Myocyte (in vitro differentiated cells): ENCODE measurements around the gene PLEKHJ1. TPM values are rescaled to one million over a fixed set of nuclear protein-coding genes. Genes with fewer than 3 reads are reported as not detected.
"Not testable (repeated sequence)": the region's sequence is repeated elsewhere in the genome, so short reads cannot be mapped to it uniquely, and the experiment has no call there.

Experiments used
- DNase-seq: peaks from one replicate; pipeline ENCODE4 v3.0.0-alpha.2; 2012; ENCODE audit warnings: low read depth
- total RNA-seq: library from RNA; depleted of rRNA; stranded (reverse); fragments of >200 nt; gene quantifications from 2 replicates; pipeline ENCODE4 v1.2.3, GENCODE V29; 2014

The PLEKHJ1 gene
- total RNA-seq, 1 donor from 2014 or later: 86.7 TPM

- DNase-seq: no peak
These were observed 34.5 kb downstream of the PLEKHJ1 start for GRCh38 chr19:2201473-2202148.

GRCh38 chr19:2200624-2201294 lies 35.4 kb downstream of the PLEKHJ1 start:
- DNase-seq: not testable (repeated sequence)

- DNase-seq: no peak
These were observed 36.1 kb downstream of the PLEKHJ1 start for GRCh38 chr19:2199861-2200623.

GRCh38 chr19:2199215-2199614 lies 36.9 kb downstream of the PLEKHJ1 start:
- no peak for DNase-seq

GRCh38 chr19:2198317-2198716 lies 37.8 kb downstream of the PLEKHJ1 start:
- no peak for DNase-seq

GRCh38 chr19:2197270-2197669 lies 38.9 kb downstream of the PLEKHJ1 start:
- DNase-seq: no peak

- no peak for DNase-seq
These were observed 40.2 kb downstream of the PLEKHJ1 start for GRCh38 chr19:2195914-2196313.

- no peak for DNase-seq
These were observed 40.8 kb downstream of the PLEKHJ1 start for GRCh38 chr19:2195361-2195760.

GRCh38 chr19:2194513-2195078 lies 41.5 kb downstream of the PLEKHJ1 start:
- DNase-seq: no peak

DNA sequence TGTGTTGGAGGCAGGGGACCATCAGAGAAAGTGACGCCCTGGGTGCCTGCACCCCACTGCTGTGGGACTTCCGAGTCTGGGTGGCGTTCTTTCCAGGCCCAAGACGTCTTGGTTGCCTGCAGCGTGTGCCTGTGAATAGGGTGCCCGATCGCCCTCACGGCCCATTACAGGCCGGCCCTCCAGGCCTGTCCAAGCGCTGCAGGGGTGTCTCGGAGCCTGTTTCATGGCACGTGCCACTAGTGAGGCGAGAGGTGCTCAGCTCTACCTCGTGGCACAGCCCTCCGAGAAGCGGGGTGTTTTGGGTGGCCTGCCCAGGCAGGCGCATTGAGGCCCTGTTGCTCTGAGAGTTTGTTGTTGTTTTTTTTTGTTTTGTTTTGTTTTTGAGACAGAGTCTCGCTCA lies 42.3 kb downstream of the PLEKHJ1 start:
- no peak for DNase-seq

GRCh38 chr19:2192862-2193261 lies 43.3 kb downstream of the PLEKHJ1 start:
- no peak for DNase-seq

DNA sequence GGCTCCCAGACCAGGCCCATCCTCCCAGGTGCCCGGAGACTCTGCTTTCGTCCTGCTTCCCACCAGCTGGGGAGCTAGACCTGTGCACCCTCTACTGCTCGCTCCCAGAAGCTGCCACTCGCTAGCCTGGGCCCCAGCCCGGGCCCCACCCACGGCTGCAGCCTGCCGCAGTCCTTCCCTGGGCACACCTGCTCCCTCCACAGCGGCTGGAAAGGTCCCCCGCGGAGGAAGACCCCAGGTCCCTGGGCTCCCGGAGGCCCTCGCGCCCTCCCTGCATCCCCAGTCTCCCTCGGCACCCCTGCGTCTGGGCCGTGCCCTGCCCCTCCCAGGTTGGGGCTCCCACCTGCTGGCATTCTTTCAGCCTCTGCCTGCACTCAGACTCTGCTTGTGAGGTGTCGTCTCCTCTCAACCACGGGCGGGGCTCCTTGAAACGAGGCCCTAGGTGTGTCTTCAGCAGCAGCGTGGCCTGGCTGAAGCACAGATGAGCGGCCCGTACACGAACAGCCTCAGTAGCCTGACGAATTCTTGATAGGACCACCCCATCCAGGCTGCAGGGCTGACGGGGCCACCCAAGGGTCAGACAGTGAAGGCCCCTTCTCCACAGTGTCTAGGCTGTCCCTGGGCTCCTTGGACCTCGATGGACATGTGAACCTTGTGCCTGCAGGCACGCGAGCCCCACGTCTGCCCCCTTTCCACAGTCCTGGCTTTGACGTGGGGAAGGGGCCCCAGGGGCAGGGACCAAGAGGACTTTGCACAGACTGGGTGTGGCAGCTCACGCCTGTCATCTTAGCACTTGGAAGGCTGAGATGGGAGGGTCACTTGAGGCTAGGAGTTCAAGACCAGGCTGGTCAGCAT lies 44.4 kb downstream of the PLEKHJ1 start:
- no peak for DNase-seq

DNA sequence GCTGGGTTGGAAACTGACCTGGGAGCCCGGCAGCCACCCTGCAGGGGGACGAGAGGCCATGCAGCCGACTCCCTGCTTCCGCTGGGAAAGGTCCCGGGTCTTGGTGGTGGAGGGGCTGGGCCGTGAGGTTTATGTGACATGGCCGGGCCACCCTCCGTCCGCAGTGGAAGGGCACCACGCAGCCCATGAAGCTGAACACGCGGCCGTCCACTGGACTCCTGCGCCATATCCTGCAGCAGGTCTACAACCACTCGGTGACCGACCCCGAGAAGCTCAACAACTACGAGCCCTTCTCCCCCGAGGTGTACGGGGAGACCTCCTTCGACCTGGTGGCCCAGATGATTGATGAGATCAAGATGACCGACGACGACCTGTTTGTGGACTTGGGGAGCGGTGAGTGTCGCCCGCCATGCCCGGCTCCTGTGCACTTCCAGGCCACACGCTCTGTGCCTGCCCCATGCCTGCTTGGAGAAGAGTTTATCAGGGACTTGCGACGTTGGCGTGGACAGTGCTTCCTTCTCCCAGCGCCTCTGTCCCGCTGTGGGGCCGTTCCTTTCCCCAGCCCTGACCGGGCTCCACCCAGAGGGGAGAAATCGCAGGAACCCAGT lies 45.2 kb downstream of the PLEKHJ1 start:
- no peak for DNase-seq

GRCh38 chr19:2189880-2190279 lies 46.2 kb downstream of the PLEKHJ1 start:
- no peak for DNase-seq

GRCh38 chr19:2188708-2189385 lies 47.3 kb downstream of the PLEKHJ1 start:
- DNase-seq: no peak

- DNase-seq: no peak
These were observed 49.0 kb downstream of the PLEKHJ1 start for GRCh38 chr19:2187159-2187558.

GRCh38 chr19:2186071-2186846 lies 49.9 kb downstream of the PLEKHJ1 start:
- DNase-seq: peak; percentile 95

GRCh38 chr19:2185734-2186070 lies 50.4 kb downstream of the PLEKHJ1 start:
- DNase-seq: no peak

DNA sequence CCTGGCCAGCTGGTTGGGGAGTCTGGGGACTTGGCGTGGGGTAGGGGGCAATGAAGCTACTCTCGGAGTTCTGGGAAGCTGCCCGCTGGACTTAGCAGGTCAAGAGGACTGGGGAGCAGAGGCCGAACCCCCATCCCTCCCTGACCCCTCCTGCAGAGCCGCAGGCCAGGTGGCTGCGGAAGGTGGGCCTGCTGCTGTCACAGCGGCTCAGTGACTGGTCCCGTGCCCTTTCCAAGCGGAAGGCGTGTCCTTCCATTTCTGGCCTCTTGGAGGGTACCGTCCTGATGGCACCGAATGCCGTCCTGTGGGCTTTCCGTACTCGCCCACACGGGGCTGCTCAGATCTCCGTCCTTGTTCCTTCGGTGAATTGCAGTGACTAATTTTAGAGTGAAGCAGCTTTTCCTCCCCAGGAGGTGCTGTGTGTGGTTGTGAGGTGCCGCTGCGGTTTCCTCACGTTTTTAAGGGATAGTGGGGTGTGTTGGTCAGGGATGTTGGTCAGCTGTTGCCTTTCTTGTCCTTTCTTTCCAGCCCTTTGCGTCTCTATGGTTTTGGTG lies 51.6 kb downstream of the PLEKHJ1 start:
- DNase-seq: no peak
